ENCODE results near the gene TIAL1. TPM values are rescaled to one million over a fixed set of nuclear protein-coding genes. Genes with fewer than 3 reads are reported as not detected.

TIAL1 gene
- total RNA-seq, 1 donor from 2014 or later, result 43.0 TPM

DNA sequence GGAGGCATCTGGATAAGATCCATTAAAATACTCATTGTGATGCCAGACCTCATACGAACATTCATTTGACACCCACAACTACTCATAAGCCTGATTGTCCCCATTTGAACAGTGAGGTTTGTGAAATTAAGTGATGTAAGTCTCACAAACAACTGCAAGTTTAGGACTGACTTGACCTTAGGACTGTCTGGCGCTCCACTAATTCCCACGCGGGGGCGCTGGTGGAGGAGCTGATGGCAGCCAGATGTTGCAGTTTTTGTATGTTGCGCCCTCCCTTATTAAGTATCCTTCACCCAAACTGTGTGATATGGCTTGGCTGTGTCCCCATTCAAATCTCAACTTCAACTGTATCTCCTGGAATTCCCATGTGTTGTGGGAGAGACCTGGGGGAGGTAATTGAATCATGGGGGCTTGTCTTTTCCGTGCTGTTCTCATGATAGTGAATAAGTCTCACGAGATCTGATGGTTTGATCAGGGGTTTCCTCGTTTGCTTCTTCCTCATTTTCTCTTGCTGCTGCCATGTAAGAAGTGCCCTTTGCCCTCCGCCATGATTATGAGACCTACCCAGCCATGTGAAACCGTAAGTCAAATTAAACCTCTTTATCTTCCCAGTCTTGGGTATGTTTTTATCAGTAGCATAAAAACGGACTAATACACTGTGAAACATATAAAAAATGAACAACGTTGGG lies 20.3 kb upstream of the TIAL1 start:
- H3K4me3 ChIP-seq (ENCODE audit: low read depth, low read length), result no peak overlapping the region
- no peaks in the 10 kb centered on the region for H3K27me3 ChIP-seq (ENCODE audit: control insufficient read depth, insufficient read depth, low read length)
- TF ChIP-seq, protein P1, sequence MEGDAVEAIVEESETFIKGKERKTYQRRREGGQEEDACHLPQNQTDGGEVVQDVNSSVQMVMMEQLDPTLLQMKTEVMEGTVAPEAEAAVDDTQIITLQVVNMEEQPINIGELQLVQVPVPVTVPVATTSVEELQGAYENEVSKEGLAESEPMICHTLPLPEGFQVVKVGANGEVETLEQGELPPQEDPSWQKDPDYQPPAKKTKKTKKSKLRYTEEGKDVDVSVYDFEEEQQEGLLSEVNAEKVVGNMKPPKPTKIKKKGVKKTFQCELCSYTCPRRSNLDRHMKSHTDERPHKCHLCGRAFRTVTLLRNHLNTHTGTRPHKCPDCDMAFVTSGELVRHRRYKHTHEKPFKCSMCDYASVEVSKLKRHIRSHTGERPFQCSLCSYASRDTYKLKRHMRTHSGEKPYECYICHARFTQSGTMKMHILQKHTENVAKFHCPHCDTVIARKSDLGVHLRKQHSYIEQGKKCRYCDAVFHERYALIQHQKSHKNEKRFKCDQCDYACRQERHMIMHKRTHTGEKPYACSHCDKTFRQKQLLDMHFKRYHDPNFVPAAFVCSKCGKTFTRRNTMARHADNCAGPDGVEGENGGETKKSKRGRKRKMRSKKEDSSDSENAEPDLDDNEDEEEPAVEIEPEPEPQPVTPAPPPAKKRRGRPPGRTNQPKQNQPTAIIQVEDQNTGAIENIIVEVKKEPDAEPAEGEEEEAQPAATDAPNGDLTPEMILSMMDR (IDR thresholded peaks at IDR 0.05; ENCODE audit: insufficient read depth, low read length, poor library complexity, severe bottlenecking), result no peak
- H3K36me3 ChIP-seq (ENCODE audit: control insufficient read depth, insufficient read depth, low read length), result no peaks in the 10 kb centered on the region
- DNase-seq (ENCODE audit: low read depth), result no peak

DNA sequence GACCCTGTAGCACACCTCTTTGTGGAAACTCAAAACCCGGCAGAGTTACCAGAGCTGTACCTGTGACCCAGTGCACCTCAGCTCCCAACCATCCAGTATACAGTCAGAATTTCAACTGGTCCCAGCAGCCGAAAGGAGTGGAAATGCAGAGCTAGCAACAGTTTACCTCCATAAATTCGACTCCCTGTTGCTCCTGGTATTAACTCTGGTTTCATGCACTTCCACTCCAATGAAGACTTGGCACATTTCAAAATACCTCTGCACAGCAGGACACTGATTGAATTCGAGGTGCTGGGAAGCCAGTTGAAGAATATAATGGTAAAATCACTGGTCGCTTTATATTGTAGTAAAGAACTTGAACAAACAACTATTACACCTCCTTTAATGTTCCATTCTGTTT lies 17.9 kb upstream of the TIAL1 start:
- Histone ChIP-seq H3K36me3 (ENCODE audit: control insufficient read depth, insufficient read depth, low read length) (no peaks in the 10 kb centered on the region), H3K27me3 (ENCODE audit: control insufficient read depth, insufficient read depth, low read length) (no peaks in the 10 kb centered on the region), H3K4me3 (ENCODE audit: low read depth, low read length) (no peak overlapping the region)
- no peak for DNase-seq (ENCODE audit: low read depth)
- TF ChIP-seq, protein P1 (IDR thresholded peaks at IDR 0.05; ENCODE audit: insufficient read depth, low read length, poor library complexity, severe bottlenecking), result no peak

DNA sequence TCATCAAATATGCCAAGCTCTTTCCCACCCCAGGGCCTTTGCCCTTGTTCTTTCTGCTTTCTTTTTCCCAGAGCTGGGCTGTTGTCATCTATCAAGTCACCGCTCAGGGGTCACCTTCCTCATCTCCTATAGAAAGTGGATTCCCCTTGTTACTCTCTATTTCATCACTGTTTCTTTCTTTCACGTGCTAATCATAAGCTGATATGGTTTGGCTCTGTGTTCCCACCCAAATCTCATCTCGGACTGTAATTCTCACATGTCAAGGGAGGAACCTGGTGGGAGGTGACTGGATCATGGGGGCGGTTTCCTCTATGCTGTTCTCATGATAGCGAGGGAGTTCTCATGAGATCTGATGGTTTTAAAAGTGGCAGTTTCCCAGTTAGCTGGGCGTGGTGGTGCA lies 17.0 kb upstream of the TIAL1 start:
- Histone ChIP-seq H3K4me3 (ENCODE audit: low read depth, low read length) (no peak overlapping the region), H3K36me3 (ENCODE audit: control insufficient read depth, insufficient read depth, low read length) (no peaks in the 10 kb centered on the region), H3K27me3 (ENCODE audit: control insufficient read depth, insufficient read depth, low read length) (no peaks in the 10 kb centered on the region)
- no peak for DNase-seq (ENCODE audit: low read depth)
- TF ChIP-seq, protein P1 (IDR thresholded peaks at IDR 0.05; ENCODE audit: insufficient read depth, low read length, poor library complexity, severe bottlenecking), result no peak

DNA sequence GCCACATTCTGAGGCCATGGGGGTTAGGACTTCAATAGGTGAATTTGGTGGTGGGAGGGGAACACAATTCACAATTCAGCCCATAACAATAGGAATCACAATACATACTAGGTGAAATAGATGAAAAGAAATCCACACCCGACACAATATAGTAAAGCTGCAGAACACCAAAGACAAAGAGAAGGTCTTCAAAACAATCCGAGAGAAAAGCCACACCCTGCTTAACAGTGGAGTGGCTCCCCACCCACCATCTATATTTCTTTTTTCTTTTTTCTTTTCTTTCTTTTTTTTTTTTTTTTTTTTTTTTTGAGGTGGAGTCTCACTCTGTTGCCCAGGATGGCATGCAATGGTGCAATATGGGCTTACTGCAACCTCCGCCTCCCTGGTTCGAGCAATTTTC lies 14.7 kb upstream of the TIAL1 start:
- H3K36me3 ChIP-seq (ENCODE audit: control insufficient read depth, insufficient read depth, low read length), result no peaks in the 10 kb centered on the region
- TF ChIP-seq, protein P1 (IDR thresholded peaks at IDR 0.05; ENCODE audit: insufficient read depth, low read length, poor library complexity, severe bottlenecking), result no peak
- no peak overlapping the region for H3K4me3 ChIP-seq (ENCODE audit: low read depth, low read length)
- DNase-seq (ENCODE audit: low read depth), result no peak
- H3K27me3 ChIP-seq (ENCODE audit: control insufficient read depth, insufficient read depth, low read length), result no peaks in the 10 kb centered on the region

DNA sequence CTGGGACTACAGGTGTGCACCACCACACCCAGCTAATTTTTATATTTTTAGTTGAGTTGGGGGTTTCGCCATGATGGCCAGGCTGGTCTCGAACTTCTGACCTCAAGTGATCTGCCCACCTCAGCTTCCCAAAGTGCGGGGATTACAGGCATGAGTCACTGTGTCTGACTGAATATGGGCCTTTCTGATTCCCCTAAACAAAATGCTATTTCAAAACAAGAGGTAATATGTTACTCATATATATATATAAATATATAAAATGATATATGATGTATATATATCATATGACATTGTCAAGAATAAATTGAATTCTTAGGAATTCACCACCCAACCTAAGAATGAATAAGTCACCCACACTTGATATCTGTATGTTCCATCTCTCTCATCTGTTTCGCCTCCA lies 12.8 kb upstream of the TIAL1 start:
- no peaks in the 10 kb centered on the region for H3K36me3 ChIP-seq (ENCODE audit: control insufficient read depth, insufficient read depth, low read length)
- TF ChIP-seq, protein P1 (IDR thresholded peaks at IDR 0.05; ENCODE audit: insufficient read depth, low read length, poor library complexity, severe bottlenecking), result no peak
- DNase-seq (ENCODE audit: low read depth), result no peak
- H3K4me3 ChIP-seq (ENCODE audit: low read depth, low read length), result no peak overlapping the region
- H3K27me3 ChIP-seq (ENCODE audit: control insufficient read depth, insufficient read depth, low read length), result no peaks in the 10 kb centered on the region
